Inflammatory macrophage (primary cell): ENCODE results near the gene TCEANC2.
"Not testable (repeated sequence)": the region's sequence is repeated elsewhere in the genome, so short reads cannot be mapped to it uniquely, and the experiment has no call there.

Source experiments
- DNase-seq, 2 donors: peaks; one replicate each; pipeline ENCODE4 v3.0.0-alpha.2; 2020 to 2022
- total RNA-seq, 18 experiments: gene quantifications; one replicate each; lab custom pipeline; 2026; ENCODE audit warnings: mixed read lengths in 6 of 18, inconsistent platforms in 2 of 18; lab: John Stamatoyannopoulos, UW

The TCEANC2 gene
- 5.9 to 20.5 (median 13.0) reads per million in 18 experiments for total RNA-seq

DNA sequence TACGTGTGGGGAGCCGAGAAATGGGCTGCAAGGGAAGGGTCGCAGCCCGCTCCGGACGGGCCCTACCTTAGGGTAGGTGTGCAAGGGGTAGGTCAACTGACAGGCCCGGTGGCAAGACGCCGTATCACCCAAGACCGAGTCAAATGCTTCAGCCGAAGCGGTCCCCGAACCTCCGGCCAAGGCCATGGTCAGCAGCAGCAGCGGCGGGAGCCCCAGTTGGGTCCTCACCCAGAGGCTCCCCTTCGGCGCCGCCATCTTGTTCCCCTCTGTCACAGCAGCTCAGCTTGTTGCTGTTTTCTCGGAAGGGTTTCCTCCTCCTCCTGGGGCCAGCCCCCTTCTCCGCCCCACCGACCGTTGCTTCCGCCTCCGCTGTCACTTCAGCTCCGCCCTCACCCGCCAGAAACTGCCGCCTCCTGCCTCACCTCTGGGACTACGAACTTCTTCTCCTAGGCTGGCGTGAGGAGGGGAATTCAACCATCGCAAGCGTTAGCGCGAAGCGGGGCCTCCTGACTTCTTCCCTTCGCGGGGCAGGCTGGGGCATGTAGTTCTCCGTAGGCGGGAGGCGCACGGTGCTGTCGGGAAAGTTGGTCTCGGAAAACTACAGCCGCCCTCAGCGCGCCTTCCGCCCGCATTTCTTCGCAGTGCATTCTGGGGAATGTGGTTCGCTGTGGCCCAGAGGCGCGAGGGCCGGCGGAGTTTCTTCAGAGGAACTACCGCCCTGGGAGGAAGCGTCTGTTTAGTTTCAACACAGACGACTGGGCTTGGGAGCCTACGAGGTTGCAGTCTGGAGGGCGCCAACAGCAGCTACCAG lies at the start of gene TCEANC2, which contains the start of gene TMEM59:
TSS of gene TCEANC2 (plus strand) at position 675 of the 811 bp plus-strand sequence. CDS start 815 bp downstream, outside the sequence.
TSS of gene TMEM59 (minus strand) at position 271 of the 811 bp plus-strand sequence. CDS start at position 255, 16 bp downstream.
- DNase-seq: peak; percentile 99 to 100

DNA sequence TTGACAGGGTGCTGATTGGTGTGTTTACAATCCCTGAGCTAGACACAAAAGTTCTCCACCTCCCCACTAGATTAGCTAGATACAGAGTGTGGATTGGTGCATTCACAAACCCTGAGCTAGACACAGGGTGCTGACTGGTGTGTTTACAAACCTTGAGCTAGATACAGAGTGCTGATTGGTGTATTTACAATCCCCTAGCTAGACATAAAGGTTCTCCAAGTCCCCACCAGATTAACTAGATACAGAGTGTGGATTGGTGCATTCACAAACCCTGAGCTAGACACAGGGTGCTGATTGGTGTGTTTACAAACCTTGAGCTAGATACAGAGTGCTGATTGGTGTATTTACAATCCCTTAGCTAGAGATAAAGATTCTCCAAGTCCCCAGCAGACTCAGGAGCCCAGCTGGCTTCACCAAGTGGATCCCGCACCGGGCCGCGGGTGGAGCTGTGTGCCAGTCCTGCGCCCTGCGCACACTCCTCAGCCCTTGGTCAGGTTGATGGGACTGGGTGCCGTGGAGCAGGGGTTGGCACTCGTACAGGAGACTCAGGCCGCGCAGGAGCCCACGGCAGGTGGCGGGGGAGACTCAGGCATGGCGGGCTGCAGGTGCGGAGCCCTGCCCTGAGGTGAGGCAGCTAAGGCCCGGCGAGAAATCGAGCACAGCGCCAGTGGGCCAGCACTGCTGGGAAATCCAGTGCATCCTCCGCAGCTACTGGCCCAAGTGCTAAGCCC lies 49.5 kb upstream of the TCEANC2 start:
- DNase-seq: not testable (repeated sequence)

DNA sequence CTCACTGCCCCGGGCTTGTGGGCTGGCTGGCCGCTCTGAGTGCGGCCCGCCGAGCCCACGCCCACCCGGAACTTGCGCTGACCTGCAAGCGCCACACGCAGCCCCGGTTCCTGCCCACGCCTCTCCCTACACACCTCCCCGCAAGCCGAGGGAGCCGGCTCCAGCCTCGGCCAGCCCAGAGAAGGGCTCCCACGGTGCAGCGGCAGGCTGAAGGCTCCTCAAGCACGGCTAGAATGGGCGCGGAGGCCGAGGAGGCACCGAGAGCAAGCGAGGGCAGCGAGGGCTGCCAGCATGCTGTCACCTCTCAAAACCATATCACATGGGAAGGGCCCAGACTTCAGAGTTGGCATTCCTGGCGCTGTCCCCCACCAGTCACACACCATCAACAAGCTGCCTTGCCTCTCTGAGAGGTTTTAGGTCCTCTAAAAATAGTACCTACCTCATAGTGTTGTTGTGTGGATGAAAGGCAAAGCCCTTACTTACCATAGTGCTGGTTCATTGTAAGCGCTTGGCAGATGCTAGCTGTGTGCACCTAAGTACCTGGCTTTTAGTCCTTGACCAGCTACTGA lies 48.8 kb upstream of the TCEANC2 start:
- no peak for DNase-seq

DNA sequence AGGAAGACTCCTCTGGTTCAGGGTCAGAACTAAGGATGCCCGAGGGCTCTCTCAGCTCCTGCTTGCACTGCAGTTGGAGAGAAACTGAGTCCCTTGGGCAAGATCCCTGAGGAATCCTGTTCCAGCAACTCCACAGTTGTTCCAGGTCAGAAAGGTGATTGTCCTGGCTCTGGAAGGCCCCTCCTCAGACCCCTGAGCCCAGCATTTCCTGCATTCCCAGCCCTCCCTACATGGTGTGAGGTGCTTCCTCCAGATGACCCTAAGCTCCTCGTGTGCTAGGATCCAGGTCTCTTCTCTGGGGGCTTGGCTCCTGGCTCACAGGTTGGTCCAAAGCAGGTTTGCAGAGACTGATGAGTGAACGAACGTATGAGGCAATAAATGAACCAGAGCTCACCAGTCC lies 46.9 kb upstream of the TCEANC2 start:
- no peak for DNase-seq

DNA sequence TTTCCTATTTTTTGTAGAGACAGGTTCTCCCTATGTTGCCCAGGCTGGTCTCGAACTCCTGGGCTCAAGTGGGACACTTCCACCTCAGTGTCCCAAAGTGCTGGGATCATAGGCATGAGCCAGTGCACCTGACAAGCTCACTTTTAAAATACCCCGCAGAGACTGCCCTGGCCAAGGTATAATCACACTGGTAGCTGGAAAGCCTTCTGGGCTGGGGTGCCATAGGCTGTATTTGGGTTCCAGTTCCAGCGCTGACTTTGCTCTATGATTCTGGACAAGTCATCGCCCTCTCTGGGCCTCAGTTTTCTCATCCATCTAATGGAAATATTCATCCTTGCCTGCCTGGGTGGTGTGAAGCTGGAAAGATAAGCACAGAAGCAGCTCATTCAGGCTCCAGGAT lies 45.8 kb upstream of the TCEANC2 start:
- DNase-seq: no peak

DNA sequence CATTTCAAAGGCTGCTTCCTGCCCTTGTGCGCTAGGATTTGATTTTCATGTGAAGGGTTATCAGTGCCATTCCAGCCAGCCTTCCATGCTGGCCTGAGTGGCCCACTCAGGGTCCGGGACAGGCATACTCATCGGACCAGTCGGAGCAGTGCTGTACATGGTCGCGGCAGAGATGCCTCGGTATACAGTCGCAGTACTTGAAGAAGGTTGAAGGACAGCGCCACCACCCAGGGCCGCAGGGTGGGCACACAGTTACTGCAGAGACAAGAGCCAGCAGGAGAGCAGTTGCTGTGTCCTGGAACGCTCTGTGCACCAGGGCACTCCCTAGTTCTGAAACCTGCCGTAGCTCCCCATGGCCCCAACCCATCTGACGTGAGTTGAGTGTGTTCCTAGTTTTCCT lies 44.5 kb upstream of the TCEANC2 start:
- no peak for DNase-seq

DNA sequence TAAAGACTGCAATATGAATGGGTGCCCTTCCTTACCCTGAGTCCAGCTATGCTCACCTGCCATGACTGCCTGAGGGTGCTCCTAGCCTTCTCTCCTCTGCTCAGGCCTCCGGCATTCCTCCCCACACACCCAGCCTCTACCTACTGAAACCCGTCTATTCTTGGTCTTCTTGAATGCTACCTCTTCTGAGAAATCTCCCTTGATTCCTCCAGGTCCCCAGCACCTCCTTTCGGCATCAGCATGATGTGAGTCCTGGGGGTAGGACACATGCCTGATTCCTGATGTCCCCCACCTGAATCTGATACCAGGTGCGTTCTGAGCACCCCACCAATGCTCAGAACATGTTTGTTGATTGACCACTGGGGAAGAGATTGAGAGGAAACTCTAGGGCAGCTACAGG lies 44.0 kb upstream of the TCEANC2 start:
- no peak for DNase-seq

DNA sequence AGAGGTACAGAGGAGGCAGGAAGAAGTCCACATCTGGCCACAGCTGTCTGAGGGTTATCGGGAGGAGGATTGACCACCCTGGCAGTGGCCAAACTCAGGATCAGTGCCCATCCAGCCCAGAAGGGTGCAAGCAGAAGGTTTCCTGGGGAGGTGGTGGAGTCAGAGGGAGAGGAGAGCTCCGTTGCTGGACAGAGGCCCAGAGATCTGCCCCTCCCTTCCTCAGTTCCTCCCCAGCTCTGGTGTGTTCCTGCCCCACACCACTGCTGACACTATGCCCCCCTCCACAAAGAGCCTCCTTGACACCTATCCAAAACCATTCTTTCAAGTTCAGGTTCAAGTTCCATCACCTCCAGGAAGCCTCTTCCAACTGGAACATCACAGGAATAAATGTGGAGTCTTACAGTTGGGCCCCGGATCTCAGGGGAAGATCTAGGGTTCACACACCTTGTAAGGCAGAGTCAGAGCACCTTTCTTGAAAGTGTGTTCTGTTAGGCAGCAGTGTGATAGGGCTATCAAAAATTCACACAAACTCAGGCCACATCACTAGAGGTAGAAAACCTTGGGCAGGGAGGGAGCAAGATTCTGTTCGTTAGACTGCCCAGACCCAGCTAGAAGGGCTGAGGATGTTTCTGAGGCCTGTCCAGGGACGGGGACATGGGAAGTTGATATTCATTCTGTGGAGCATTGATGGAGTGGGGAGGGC lies 42.8 kb upstream of the TCEANC2 start:
- DNase-seq: no peak

DNA sequence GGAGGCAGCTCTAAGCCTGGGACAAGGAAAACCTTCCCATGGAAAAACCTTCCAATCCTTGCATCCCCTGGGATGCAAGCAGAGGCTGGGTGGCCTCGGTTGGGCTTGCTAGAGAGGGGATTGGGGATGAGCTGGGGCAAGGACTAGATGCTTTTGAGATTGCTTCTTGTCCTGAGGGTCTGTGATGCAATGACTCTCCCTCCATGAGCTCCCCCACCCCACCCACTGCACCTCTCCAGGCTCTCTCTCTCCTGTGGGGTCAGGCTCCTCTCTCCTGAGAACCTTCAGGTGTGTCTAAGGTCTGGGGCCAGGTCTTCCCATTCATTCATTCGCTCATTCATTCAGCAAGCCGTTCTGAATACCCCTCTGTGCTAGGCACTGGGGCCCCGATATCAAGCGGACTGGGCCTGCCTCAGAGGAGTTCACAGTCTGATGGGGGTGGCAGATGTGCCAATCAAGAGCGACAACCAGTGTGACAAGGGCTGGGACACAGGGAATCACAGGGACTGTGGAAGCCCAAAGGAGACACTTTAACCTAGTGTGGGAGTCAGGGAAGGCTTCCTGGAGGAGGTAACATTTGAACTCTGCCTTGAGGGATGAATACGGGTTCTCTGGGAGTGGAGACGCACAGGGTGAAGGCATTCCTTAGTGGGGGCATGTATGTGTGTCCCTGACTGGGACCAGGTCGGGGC lies 41.9 kb upstream of the TCEANC2 start:
- DNase-seq: no peak

DNA sequence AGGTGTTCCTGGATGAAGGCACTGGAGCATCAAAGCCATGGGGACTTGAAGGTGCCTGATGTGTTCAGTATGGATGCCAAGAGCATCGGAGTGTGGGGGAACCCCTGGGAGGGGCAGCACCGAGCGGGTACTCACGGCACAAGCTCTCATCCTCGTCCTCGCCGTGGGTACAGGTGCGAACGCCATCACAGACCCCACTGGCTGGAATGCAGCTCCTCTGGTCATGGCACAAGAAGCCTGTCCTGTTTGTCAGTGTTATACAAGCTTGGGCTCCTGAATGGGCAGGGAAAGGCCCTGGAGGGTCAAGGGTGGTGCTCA lies 41.4 kb upstream of the TCEANC2 start:
- no peak for DNase-seq

DNA sequence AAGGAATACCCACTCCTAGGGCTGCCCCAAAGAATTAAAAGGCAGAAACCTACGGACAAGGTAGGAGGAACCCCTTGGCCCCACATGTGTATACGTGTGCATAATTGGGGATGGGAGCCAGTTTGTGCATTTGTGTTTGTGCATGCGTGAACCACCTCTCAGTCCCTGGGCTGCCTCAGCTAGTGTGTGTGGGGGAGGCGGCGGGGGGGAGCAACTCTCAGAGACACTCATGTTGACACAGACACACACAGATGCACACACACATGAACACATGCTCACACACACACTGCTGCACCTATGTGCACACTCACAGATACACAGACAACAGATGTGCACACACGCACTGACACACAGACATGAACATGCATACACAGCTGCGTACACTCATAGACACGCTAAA lies 40.5 kb upstream of the TCEANC2 start:
- no peak for DNase-seq

DNA sequence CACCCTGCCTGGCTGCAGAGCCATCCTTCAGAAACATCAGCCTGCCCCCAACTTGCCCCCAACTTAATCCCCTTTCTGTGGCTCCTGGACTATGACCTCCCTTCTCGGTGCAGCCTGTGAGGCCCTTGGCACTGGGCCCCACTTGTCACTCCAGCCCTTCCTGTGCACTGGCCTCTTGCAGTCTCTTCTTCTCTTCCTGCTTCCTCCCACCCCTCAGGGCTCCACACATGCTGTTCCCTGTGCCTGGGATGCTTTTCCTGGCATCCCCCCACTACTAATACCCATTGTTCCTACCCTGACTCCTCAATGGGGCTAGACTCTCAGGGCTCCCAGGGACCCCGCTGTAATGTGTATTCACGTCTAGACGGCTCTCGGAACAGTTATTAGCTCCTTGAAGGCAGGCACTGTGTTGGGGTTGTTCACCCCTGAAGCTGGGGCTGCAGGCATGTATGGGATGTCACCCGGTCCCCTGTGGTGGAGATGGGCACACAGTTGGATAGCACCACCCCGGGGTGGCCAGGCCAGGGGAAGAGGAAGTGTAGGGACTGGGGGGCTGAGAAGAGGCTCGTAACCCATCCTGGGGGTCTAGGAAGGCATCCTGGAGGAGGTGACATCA lies 39.9 kb upstream of the TCEANC2 start:
- DNase-seq: no peak

DNA sequence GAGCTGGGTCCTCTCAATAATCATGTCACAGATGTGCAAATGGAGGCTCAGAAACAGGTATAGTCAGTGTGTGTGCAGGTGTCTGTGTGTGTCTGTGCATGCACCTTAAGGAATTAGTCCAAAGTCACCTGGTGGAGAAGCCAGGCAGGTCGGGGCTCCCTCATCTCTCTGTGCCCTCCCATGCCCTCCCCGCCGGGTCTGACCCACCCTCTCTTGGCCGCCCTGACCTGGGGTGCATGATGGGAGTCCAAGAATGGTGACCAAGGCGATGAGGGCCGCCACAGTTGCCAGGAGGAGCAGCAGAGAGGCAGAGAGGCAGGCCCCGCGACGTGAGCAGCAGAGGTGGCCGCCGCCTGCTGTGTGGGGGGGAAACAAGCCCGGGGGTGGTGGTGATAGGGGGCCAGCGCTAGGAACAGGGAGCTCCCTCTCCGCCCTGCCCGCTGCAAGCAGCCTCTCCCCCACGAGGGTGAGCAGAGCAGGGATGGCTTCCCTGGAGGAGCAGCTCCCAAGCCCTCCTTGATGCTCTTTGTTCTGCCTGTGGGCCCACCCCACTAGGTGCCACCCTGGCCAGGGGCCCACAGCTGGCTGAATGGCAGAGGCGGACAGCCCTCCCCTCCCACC lies 39.3 kb upstream of the TCEANC2 start:
- DNase-seq: no peak

DNA sequence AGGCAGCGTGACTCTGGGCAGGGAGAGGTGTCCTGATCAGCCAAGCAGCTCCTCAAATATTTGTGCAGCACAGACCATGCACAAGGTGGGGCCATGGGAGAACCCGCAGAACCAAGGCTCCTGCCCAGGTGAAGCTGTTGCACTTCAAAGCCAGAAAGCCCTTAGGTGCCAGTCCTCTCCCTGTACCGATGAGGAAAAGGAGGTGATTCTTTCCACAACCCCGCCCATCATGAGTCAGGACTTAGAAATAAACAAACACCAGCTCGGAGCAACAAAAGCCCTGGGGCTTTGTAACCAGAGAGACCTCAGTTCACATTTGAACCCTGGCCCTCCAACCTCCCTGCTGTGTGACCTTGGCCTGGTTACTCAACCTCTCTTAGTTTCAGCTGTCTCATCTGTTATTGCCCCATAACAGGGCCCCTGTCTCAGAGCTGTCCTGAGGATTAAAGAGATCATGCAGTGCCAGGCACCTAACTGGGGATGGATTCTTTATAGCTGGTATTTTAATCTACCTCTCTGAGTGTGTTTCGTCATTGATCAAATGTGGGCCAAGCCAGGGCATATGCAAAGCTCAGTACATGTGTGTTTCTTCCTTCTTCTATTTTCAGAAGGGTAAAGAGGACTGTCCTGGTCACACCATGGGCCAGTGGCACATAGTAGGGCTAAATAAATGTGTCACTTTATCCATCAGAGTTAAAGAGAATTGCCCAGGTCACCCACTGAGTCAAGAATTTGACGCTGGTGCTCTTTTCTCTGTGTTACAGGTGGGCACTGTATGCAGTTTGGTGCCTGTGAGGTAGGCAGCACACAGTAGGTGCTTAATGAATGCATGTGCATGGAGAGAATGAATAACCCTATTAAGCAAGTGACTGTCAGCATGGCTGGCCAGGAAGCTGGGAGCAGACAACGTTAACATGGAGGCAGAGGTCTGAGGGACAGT lies 36.8 kb upstream of the TCEANC2 start:
- no peak for DNase-seq

DNA sequence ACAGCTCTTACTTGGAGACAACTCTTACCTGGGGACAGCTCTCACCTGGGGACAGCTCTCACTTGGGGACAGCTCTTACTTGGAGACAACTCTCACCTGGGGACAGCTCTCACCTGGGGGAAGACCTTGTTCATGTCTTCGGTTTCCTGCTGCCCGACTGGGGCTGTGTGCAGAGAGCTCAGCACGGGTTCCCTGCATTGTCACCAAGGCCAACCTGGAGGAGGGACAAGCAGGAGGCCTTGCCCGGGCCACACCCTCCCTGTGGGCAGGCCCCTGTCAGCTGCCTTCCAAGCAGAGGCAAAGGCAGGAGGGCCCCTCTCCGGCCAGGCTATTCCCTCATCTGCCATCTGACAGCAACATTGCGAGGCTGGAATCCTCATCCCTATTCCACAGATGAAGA lies 35.4 kb upstream of the TCEANC2 start, which contains the start of gene LDLRAD1:
TSS of gene LDLRAD1 (minus strand) at position 208 of the 400 bp plus-strand sequence. CDS start at position 134, 74 bp downstream.
- no peak for DNase-seq

DNA sequence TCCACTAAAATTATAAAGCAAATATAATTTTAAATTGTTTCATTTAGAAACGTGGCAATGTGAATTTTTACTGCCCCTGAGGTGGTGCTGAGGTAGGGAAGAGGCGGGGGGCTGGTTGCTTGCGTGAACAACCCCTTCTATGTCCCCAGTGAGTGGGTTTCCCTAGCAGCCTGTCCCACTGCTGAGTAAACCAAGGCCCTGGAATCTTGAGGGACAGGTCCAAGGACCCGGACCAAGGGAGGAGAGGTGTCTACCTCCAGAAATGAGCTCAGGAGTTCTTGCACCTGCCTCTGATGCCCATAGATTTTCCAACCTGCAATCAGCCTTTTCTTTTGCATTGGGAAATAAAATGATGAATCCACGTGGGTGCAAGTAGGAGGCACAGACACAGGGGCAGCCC lies 34.8 kb upstream of the TCEANC2 start:
- DNase-seq: no peak

DNA sequence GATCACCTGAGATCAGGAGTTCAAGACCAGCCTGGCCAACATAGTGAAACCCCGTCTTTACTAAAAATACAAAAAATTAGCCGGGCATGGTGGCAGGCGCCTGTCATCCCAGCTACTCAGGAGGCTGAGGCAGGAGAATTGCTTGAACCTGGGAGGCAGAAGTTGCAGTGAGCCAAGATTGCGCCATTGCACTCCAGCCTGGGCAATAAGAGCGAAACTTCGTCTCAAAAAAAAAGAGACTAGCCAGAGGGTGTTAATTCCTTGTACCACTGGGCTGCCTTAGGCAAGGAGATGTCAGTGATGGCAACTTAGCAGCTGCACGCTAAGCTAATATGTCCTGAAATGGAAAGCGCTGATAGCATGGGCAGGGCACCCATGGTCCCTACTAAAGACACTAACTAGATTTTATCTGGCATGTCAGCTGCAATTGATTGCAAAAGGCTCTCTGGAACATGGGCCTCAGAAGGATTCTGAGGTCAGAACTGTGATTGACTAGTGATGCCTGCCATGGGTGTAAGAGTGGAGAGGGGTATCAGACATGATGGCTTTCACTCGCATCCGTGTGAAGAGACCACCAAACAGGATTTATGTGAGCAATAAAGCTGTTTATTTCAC lies 33.7 kb upstream of the TCEANC2 start:
- DNase-seq: not testable (repeated sequence)

DNA sequence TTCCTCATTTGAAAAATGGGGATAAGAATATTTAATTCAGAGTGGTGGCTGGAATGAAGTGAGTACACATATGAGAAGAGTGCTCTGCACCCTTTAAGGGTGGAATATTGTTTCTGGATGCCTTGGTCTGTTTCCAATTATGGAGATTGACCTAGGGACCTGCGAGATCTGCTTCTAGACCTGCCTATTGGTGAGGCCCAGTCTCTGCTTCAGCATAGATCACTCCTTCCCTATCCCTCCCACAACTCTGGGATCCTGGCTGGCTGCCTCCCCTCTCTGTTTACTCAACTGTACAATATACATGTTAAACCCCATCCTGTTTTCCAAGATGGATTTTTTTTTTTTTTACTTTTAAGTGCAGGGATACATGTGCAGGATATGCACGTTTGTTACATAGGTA lies 29.1 kb upstream of the TCEANC2 start:
- DNase-seq: no peak

DNA sequence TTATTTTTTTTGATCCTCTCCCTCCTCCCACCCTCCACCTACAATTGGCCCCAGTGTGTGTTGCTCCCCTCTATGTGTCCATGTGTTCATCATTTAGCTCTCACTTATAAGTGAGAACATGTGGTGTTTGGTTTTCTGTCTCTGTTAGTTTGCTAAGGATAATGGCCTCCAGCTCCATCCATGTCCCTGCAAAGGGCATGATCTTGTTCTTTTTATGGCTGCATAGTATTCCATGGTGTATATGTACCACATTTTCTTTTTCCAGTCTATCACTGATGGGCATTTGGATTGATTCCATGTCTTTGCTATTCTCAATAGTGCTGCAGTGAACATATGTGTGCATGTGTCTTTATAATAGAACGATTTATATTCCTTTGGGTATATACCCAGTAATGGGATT lies 28.6 kb upstream of the TCEANC2 start:
- DNase-seq: not testable (repeated sequence)

DNA sequence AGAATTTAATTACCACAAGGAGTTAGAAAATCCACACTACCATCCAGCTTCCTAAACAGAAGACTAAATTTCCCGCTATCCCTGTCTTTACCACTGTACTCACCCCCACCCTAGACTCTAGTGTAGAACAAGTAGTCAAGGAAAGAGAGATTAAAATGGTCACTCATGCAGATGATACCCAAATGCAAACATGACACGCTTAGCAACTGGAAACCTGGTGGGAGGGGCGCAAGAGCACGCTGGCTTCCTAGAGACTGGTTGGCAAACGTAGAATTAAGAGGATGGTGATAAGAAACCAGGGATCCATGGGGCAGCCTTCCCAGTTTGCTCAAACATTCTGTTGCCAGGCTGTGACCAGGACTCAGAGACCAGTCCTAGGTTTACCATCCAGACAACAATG lies 25.6 kb upstream of the TCEANC2 start:
- DNase-seq: no peak
